ENCODE results near the gene PLCB4.

- TF ChIP-seq EP300 (IDR thresholded peaks at IDR 0.05) (no peak), CTCF (IDR thresholded peaks at IDR 0.05) (no peak), POLR2A (IDR thresholded peaks at IDR 0.05) (no peak), POLR2AphosphoS5 (IDR thresholded peaks at IDR 0.05) (no peak)
Observed at GRCh38 chr20:9368893-9369292, 300.0 kb downstream of the PLCB4 start.
